K562 (cell line): ENCODE results near the gene DNAJC12. TPM values are rescaled to one million over a fixed set of nuclear protein-coding genes. Genes with fewer than 3 reads are reported as not detected.

Source experiments
- CBFA2T2 ChIP-seq: fragments of 450-650 bp; conservative IDR thresholded peaks from 2 replicates; pipeline ENCODE4 v1.6.1; 2017; ENCODE audit warnings: mild to moderate bottlenecking
- CEBPG ChIP-seq, 3 experiments: fragments of 200-800 bp in 1 of 3; sonication (Bioruptor generic) in 1 of 3; sonication (generic) in 1 of 3; formaldehyde crosslinking in 1 of 3; IDR thresholded peaks in 2 of 3; conservative IDR thresholded peaks in 1 of 3; 2 replicates each; pipeline versions ENCODE4 v1.6.1 to v1.8.0; 2016 to 2022; ENCODE audit warnings: missing compliant biosample characterization in 2 of 3, missing genetic modification characterization in 2 of 3, mild to moderate bottlenecking in 1 of 3, missing genetic modification reagents in 1 of 3
- CREB5 ChIP-seq: fragments of 250-450 bp; sonication (Bioruptor Pico); IDR thresholded peaks from 2 replicates; pipeline ENCODE4 v1.5.0; 2020; ENCODE audit warnings: mild to moderate bottlenecking
- CXXC5 ChIP-seq: fragments of 250-450 bp; sonication (Bioruptor Pico); IDR thresholded peaks from 2 replicates; pipeline ENCODE4 v1.8.0; 2022; ENCODE audit warnings: inconsistent platforms, mild to moderate bottlenecking, moderate library complexity
- DACH1 ChIP-seq: fragments of 450-650 bp; IDR thresholded peaks from 2 replicates; pipeline ENCODE4 v1.6.1; 2018; ENCODE audit not compliant: partially characterized antibody
- FOXK2 ChIP-seq, 2 experiments: fragments of 450-650 bp; IDR thresholded peaks in 1 of 2; conservative IDR thresholded peaks in 1 of 2; 2 replicates each; pipeline ENCODE4 v1.6.1; 2016; ENCODE audit warnings: low read depth in 2 of 2, mild to moderate bottlenecking in 1 of 2
- FOXP1 ChIP-seq: sonication (generic); formaldehyde crosslinking; IDR thresholded peaks from 2 replicates; pipeline ENCODE4 v1.8.0; 2022; ENCODE audit warnings: mild to moderate bottlenecking, missing genetic modification reagents
- FUS ChIP-seq: fragments of 200-400 bp; formaldehyde crosslinking; optimal IDR thresholded peaks from 2 replicates; pipeline ENCODE3; 2017; ENCODE audit warnings: low read depth, low read length
- HDAC6 ChIP-seq: IDR thresholded peaks from 2 replicates; pipeline ENCODE4 v1.6.1; 2012; ENCODE audit warnings: low read depth, mild to moderate bottlenecking, control low read depth, inconsistent platforms, low read length, moderate library complexity
- HNRNPUL1 ChIP-seq: fragments of 200-400 bp; formaldehyde crosslinking; IDR thresholded peaks from 2 replicates; pipeline ENCODE4 v1.6.1; 2017; ENCODE audit warnings: low read length
- NUFIP1 ChIP-seq: fragments of 450-650 bp; IDR thresholded peaks from 2 replicates; pipeline ENCODE4 v1.6.1; 2018; ENCODE audit not compliant: partially characterized antibody
- PHF8 ChIP-seq: fragments of 200-600 bp; sonication (generic); IDR thresholded peaks from 2 replicates; pipeline ENCODE4 v1.6.1; 2012; ENCODE audit warnings: mixed run types, mild to moderate bottlenecking, inconsistent platforms, low read length, moderate library complexity, borderline replicate concordance
- POLR2H ChIP-seq: IDR thresholded peaks from 2 replicates; pipeline ENCODE4 v1.6.1; 2016; ENCODE audit warnings: missing genetic modification characterization, low read depth, mild to moderate bottlenecking, control low read depth, missing compliant biosample characterization, moderate library complexity
- SMARCE1 ChIP-seq: fragments of 450-650 bp; IDR thresholded peaks from 2 replicates; pipeline ENCODE4 v1.7.1; 2016; ENCODE audit warnings: mild to moderate bottlenecking
- TARDBP ChIP-seq: fragments of 450-650 bp; IDR thresholded peaks from 2 replicates; pipeline ENCODE4 v1.6.1; 2016
- TEAD1 ChIP-seq, 2 experiments: fragments of 450-650 bp in 1 of 2; sonication (generic) in 1 of 2; formaldehyde crosslinking; IDR thresholded peaks; 2 replicates each; pipeline versions ENCODE4 v1.4.0 to v1.8.0; 2020 to 2022; ENCODE audit warnings: mild to moderate bottlenecking in 2 of 2, missing genetic modification reagents in 1 of 2
- TGIF2 ChIP-seq: sonication (generic); formaldehyde crosslinking; IDR thresholded peaks from 2 replicates; pipeline ENCODE4 v1.8.1; 2022; ENCODE audit warnings: mild to moderate bottlenecking, missing genetic modification reagents, moderate library complexity
- ZBTB26 ChIP-seq: fragments of 450-650 bp; formaldehyde crosslinking; IDR thresholded peaks from 2 replicates; pipeline ENCODE4 v1.4.0; 2022; ENCODE audit warnings: missing genetic modification characterization
- ZBTB49 ChIP-seq: sonication (generic); formaldehyde crosslinking; IDR thresholded peaks from 2 replicates; pipeline ENCODE4 v1.8.0; 2022; ENCODE audit warnings: missing genetic modification reagents, mild to moderate bottlenecking, borderline replicate concordance
- ZNF12 ChIP-seq: sonication (generic); formaldehyde crosslinking; IDR thresholded peaks from 2 replicates; pipeline ENCODE4 v1.4.0; 2020; ENCODE audit warnings: mild to moderate bottlenecking, missing genetic modification reagents
- ZNF277 ChIP-seq: fragments of 250-450 bp; sonication (Bioruptor Pico); IDR thresholded peaks from 2 replicates; pipeline ENCODE4 v1.8.0; 2022; ENCODE audit warnings: inconsistent platforms, mild to moderate bottlenecking, moderate library complexity, borderline replicate concordance
- ZNF551 ChIP-seq: fragments of 250-450 bp; sonication (Bioruptor Pico); IDR thresholded peaks from 2 replicates; pipeline ENCODE4 v1.5.0; 2021; ENCODE audit warnings: mild to moderate bottlenecking, moderate library complexity
- ZNF780A ChIP-seq: fragments of 250-450 bp; sonication (Bioruptor Pico); IDR thresholded peaks from 2 replicates; pipeline ENCODE4 v1.5.0; 2021; ENCODE audit warnings: mild to moderate bottlenecking
- polyA plus RNA-seq, 8 experiments: library from polyadenylated mRNA; depleted of rRNA in 4 of 8; stranded (reverse) in 5 of 8; unstranded in 3 of 8; fragments of >200 nt; fragmentation: Nextera tagmentation in 2 of 8; fragmentation: Illumina TruSeq in 1 of 8; extraction: Ambion mirVana in 2 of 8; extraction: Trizol in 1 of 8; gene quantifications; 2 replicates each; pipeline versions ENCODE4 v1.2.1 to v1.2.3, GENCODE V29; 2011 to 2014; ENCODE audit warnings: inconsistent platforms in 1 of 8, missing spikeins in 1 of 8
- total RNA-seq, 7 experiments: library from RNA; depleted of rRNA in 6 of 7; stranded (reverse); fragments of >200 nt in 6 of 7; fragmentation: Illumina TruSeq in 2 of 7; extraction: Trizol in 2 of 7; gene quantifications; 2 replicates each; pipeline versions ENCODE4 v1.2.1 to v1.2.3, GENCODE V29; 2011 to 2021; ENCODE audit warnings: low replicate concordance in 1 of 7

Gene DNAJC12
- total and polyA plus RNA-seq, 9 of the 15 experiments (the other 6 are each of a cell fraction or from before 2014, with no cell fraction given), result 7.4 to 95.9 (median 68.5) TPM

GRCh38 chr10:67793313-67793712 is 44.7 kb downstream of the DNAJC12 start (continued):
- TF ChIP-seq CEBPG (CRISPR knock-in tag; IDR thresholded peaks at IDR 0.05), result no peak
- TF ChIP-seq CEBPG (tag; conservative IDR thresholded peaks at IDR 0.05 in 1 of 2, IDR thresholded peaks at IDR 0.05 in 1 of 2), result peak in 1 of 2 experiments; percentile 70; a peak in 2 of 4 replicates
- no peak for TF ChIP-seq ZNF780A (CRISPR knock-in tag)
- TF ChIP-seq PHF8, result no peak
- TF ChIP-seq CXXC5 (CRISPR knock-in tag), result peak; percentile 17; the same call in 1 of the 2 replicates
- no peak for TF ChIP-seq FUS
- peak; percentile 16; the same call in 1 of the 2 replicates for TF ChIP-seq POLR2H
- no peak for TF ChIP-seq TARDBP
- no peak for TF ChIP-seq NUFIP1
- TF ChIP-seq HDAC6, result no peak
- TF ChIP-seq ZNF551 (CRISPR knock-in tag), result no peak
- no peak for TF ChIP-seq ZBTB26 (CRISPR knock-in tag)
- TF ChIP-seq CREB5 (CRISPR knock-in tag), result no peak
- TF ChIP-seq FOXP1, result no peak
- no peak for TF ChIP-seq CBFA2T2
- TF ChIP-seq DACH1, result no peak
- 0 out of 4 replicates have a peak, but pooled peaks of 1 of the 2 experiments have one; percentile 16 for TF ChIP-seq TEAD1 (CRISPR knock-in tag; IDR thresholded peaks at IDR 0.05)
- TF ChIP-seq ZNF277, result no peak
- peak; percentile 51 to 80; a peak in 2 of 4 replicates for TF ChIP-seq FOXK2 (conservative IDR thresholded peaks at IDR 0.05 in 1 of 2, IDR thresholded peaks at IDR 0.05 in 1 of 2; ENCODE audit: low read depth in 2 of 2)
- no peak for TF ChIP-seq HNRNPUL1
- no peak for TF ChIP-seq TGIF2 (CRISPR knock-in tag)
- TF ChIP-seq ZBTB49 (CRISPR knock-in tag), result no peak
- TF ChIP-seq SMARCE1, result peak; percentile 37; the same call in 1 of the 2 replicates
- TF ChIP-seq ZNF12, result no peak
- TF ChIP-seq, all 486 proteins: peak for 21
